ENCODE measurements around the gene FKBP15. TPM values are rescaled to one million over a fixed set of nuclear protein-coding genes. Genes with fewer than 3 reads are reported as not detected.

FKBP15 gene
- total RNA-seq, 3 donors from 2014 or later = 23.3 to 41.0 (median 36.8) TPM

- Histone ChIP-seq H3K9me3 (no peaks in the 10 kb centered on the region), H3K36me3 (peaks cover 16% of the 10 kb centered on the region), H3K4me3 (no peak overlapping the region), H3K27me3 (no peaks in the 10 kb centered on the region), H3K27ac (no peak overlapping the region), H3K4me1 (no peaks in the 10 kb centered on the region)
- intact Hi-C loops (cut with DNase I; ENCODE audit: low total_unique reads) = loop anchor here (5.0 kb wide), 1 partner anchor 522 kb away; no protein-coding TSS in a partner anchor
- no peak for TF ChIP-seq POLR2AphosphoS5 (IDR thresholded peaks at IDR 0.05)
- no peak for TF ChIP-seq POLR2A (IDR thresholded peaks at IDR 0.05)
- TF ChIP-seq CTCF (IDR thresholded peaks at IDR 0.05) = no peak
- no peak for DNase-seq (ENCODE audit: low spot score in 2 of 2)
These were observed 36.5 kb downstream of the FKBP15 start for GRCh38 chr9:113184539-113184938.

- H3K36me3 ChIP-seq = peaks cover 16% of the 10 kb centered on the region
- H3K27me3 ChIP-seq = no peaks in the 10 kb centered on the region
- no peaks in the 10 kb centered on the region for H3K9me3 ChIP-seq
- H3K4me3 ChIP-seq = no peak overlapping the region
- TF ChIP-seq POLR2AphosphoS5 (IDR thresholded peaks at IDR 0.05) (no peak), POLR2A (IDR thresholded peaks at IDR 0.05) (no peak), CTCF (IDR thresholded peaks at IDR 0.05) (no peak)
- H3K27ac ChIP-seq = no peak overlapping the region
- H3K4me1 ChIP-seq = no peaks in the 10 kb centered on the region
- intact Hi-C loops (cut with DNase I; ENCODE audit: low total_unique reads) = loop anchor here (5.0 kb wide), 1 partner anchor 522 kb away; no protein-coding TSS in a partner anchor
- no peak for DNase-seq (ENCODE audit: low spot score in 2 of 2)
These were observed 37.1 kb downstream of the FKBP15 start for GRCh38 chr9:113183956-113184488.

GRCh38 chr9:113181165-113181564 lies 39.9 kb downstream of the FKBP15 start:
- Histone ChIP-seq H3K4me3 (no peak overlapping the region), H3K36me3 (peaks cover 17% of the 10 kb centered on the region), H3K4me1 (no peaks in the 10 kb centered on the region), H3K27me3 (no peaks in the 10 kb centered on the region), H3K27ac (no peak overlapping the region), H3K9me3 (no peaks in the 10 kb centered on the region)
- no peak for TF ChIP-seq POLR2AphosphoS5 (IDR thresholded peaks at IDR 0.05)
- TF ChIP-seq POLR2A (IDR thresholded peaks at IDR 0.05) = no peak
- TF ChIP-seq CTCF (IDR thresholded peaks at IDR 0.05) = no peak
- DNase-seq (ENCODE audit: low spot score in 2 of 2) = no peak
- intact Hi-C loops (cut with DNase I; ENCODE audit: low total_unique reads) = loop anchor here (5.0 kb wide), 1 partner anchor 519 kb away; no protein-coding TSS in a partner anchor

GRCh38 chr9:113179839-113180238 lies 41.2 kb downstream of the FKBP15 start:
- Histone ChIP-seq H3K9me3 (no peaks in the 10 kb centered on the region), H3K27me3 (no peaks in the 10 kb centered on the region), H3K36me3 (peaks cover 23% of the 10 kb centered on the region), H3K27ac (no peak overlapping the region), H3K4me3 (no peak overlapping the region), H3K4me1 (no peaks in the 10 kb centered on the region)
- TF ChIP-seq POLR2AphosphoS5 (IDR thresholded peaks at IDR 0.05) (no peak), CTCF (IDR thresholded peaks at IDR 0.05) (no peak), POLR2A (IDR thresholded peaks at IDR 0.05) (no peak)
- no peak for DNase-seq (ENCODE audit: low spot score in 2 of 2)
- intact Hi-C loops (cut with DNase I; ENCODE audit: low total_unique reads) = loop anchor here (5.0 to 10.0 kb wide), 2 partner anchors 518 to 965 kb away; no protein-coding TSS in a partner anchor

- Histone ChIP-seq H3K9me3 (no peaks in the 10 kb centered on the region), H3K27me3 (no peaks in the 10 kb centered on the region), H3K4me1 (no peaks in the 10 kb centered on the region), H3K36me3 (peaks cover 24% of the 10 kb centered on the region), H3K4me3 (no peak overlapping the region), H3K27ac (no peak overlapping the region)
- TF ChIP-seq POLR2A (IDR thresholded peaks at IDR 0.05) (no peak), POLR2AphosphoS5 (IDR thresholded peaks at IDR 0.05) (no peak), CTCF (IDR thresholded peaks at IDR 0.05) (no peak)
- no peak for DNase-seq (ENCODE audit: low spot score in 2 of 2)
- intact Hi-C loops (cut with DNase I; ENCODE audit: low total_unique reads) = loop anchor here (10.0 kb wide), 1 partner anchor 963 kb away; no protein-coding TSS in a partner anchor
These were observed 43.0 kb downstream of the FKBP15 start for GRCh38 chr9:113178087-113178486.
